HL-60 (cell line): Measurements from ENCODE around the gene FYN.
"Not testable (repeated sequence)": the region's sequence is repeated elsewhere in the genome, so short reads cannot be mapped to it uniquely, and the experiment has no call there.

Experiments
- DNase-seq, 2 experiments: peaks; one replicate each; pipeline ENCODE4 v3.0.0-alpha.2; 2010 to 2020; ENCODE audit warnings: low read depth in 1 of 2, low spot score in 1 of 2
- H3K27ac ChIP-seq: fragments of 250-450 bp; sonication (Bioruptor Pico); replicated peaks from 2 replicates; pipeline ENCODE4 v1.5.1; 2020; ENCODE audit warnings: mild to moderate bottlenecking, moderate library complexity
- H3K27me3 ChIP-seq: fragments of 250-450 bp; sonication (Bioruptor Pico); 2 replicates; pipeline ENCODE4 v1.5.1; 2021; ENCODE audit warnings: mild to moderate bottlenecking, moderate library complexity; ENCODE audit not compliant: insufficient read depth, poor library complexity, severe bottlenecking
- H3K4me3 ChIP-seq: replicated peaks from 2 replicates; pipeline ENCODE4 v1.5.1; 2011; ENCODE audit warnings: mild to moderate bottlenecking, control low read depth, low read length; ENCODE audit not compliant: insufficient read depth
- GABPA ChIP-seq: IDR thresholded peaks from 2 replicates; pipeline ENCODE4 v1.6.1; 2012; ENCODE audit warnings: low read depth
- POLR2AphosphoS5 ChIP-seq: IDR thresholded peaks from 2 replicates; pipeline ENCODE4 v1.6.1; 2012; ENCODE audit warnings: low read depth
- REST ChIP-seq: IDR thresholded peaks from 2 replicates; pipeline ENCODE4 v1.6.1; 2012; ENCODE audit warnings: low read depth; ENCODE audit not compliant: insufficient replicate concordance
- SPI1 ChIP-seq: IDR thresholded peaks from 2 replicates; pipeline ENCODE4 v1.6.1; 2012; ENCODE audit warnings: low read depth, mild to moderate bottlenecking, borderline replicate concordance
- TF ChIP-seq, protein P1 (sequence below): IDR thresholded peaks from one replicate; pipeline ENCODE4 v1.5.1; 2011; ENCODE audit warnings: low read length, control low read depth, inconsistent platforms; ENCODE audit not compliant: insufficient read depth

FYN gene

GRCh38 chr6:111890988-111891387 lies 17.7 kb upstream of the FYN start:
- TF ChIP-seq SPI1 (no peak), REST (no peak)
- TF ChIP-seq, protein P1, sequence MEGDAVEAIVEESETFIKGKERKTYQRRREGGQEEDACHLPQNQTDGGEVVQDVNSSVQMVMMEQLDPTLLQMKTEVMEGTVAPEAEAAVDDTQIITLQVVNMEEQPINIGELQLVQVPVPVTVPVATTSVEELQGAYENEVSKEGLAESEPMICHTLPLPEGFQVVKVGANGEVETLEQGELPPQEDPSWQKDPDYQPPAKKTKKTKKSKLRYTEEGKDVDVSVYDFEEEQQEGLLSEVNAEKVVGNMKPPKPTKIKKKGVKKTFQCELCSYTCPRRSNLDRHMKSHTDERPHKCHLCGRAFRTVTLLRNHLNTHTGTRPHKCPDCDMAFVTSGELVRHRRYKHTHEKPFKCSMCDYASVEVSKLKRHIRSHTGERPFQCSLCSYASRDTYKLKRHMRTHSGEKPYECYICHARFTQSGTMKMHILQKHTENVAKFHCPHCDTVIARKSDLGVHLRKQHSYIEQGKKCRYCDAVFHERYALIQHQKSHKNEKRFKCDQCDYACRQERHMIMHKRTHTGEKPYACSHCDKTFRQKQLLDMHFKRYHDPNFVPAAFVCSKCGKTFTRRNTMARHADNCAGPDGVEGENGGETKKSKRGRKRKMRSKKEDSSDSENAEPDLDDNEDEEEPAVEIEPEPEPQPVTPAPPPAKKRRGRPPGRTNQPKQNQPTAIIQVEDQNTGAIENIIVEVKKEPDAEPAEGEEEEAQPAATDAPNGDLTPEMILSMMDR: no peak
- no peak for DNase-seq
- Histone ChIP-seq H3K4me3 (no peak overlapping the region), H3K27ac (no peak overlapping the region), H3K27me3 (peaks cover 2% of the 10 kb centered on the region)

DNA sequence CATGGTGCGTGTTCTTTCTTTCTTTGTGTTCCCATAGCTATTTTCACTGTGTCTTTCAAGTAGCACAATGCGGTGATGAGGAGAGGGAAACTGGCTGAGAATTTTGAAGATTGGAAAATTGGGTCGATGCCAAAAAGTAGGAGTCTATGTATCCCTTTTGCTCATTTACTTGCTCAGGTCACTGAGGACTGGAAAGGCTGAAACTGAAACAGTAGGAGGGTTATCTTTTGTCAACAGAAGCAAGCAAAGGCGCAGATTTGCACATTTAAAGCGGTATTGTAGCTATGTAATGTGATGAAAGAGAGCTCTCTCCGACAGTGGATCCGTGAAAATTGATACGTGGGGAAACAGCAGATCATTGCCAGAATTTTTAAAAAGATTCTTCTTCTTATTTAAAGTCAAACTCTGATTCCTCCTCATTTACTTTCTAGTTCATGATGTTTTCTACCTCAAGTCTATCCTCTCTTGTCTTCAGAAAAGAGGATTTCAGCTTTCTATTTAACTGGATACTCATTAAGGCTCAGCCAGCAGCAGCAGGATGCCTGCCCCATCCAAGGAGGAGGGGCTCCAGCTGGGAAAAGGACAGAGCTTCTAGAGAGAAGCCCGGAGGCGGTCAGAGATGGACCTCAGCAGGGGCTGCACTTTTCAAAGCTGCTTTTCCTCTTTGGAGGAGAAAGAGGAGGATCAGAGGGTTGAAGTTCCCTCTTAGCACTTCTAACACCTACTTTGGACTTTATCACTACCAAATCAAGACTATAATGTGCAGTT lies 15.9 kb upstream of the FYN start:
- no peak for DNase-seq
- H3K27me3 ChIP-seq: peaks cover 2% of the 10 kb centered on the region
- TF ChIP-seq SPI1: no peak
- no peak overlapping the region for H3K4me3 ChIP-seq
- H3K27ac ChIP-seq: no peak overlapping the region

GRCh38 chr6:111886793-111887192 lies 13.5 kb upstream of the FYN start:
- H3K27ac ChIP-seq, DNase-seq, H3K27me3 ChIP-seq, H3K4me3 ChIP-seq: not testable (repeated sequence)

- TF ChIP-seq POLR2AphosphoS5 (no peak), SPI1 (no peak), GABPA (no peak), REST (no peak)
- TF ChIP-seq, protein P1: no peak
- Histone ChIP-seq H3K27me3 (peaks cover 2% of the 10 kb centered on the region), H3K4me3 (no peak overlapping the region), H3K27ac (no peak overlapping the region)
- no peak for DNase-seq
Measured at GRCh38 chr6:111885373-111886027, 12.2 kb upstream of the FYN start.

GRCh38 chr6:111884068-111884467 lies 10.8 kb upstream of the FYN start:
- H3K27me3 ChIP-seq: peaks cover 1% of the 10 kb centered on the region
- no peak overlapping the region for H3K4me3 ChIP-seq
- no peak for TF ChIP-seq POLR2AphosphoS5
- TF ChIP-seq, protein P1: no peak
- TF ChIP-seq SPI1: no peak
- TF ChIP-seq REST: no peak
- no peak for TF ChIP-seq GABPA
- no peak for DNase-seq
- no peak overlapping the region for H3K27ac ChIP-seq
